ENCODE data around the gene TAF1D.

The TAF1D gene

GRCh38 chr11:93736129-93736528 is 5.2 kb downstream of the TAF1D start:
- peaks cover 96% of the 10 kb centered on the region for H3F3A ChIP-seq (ENCODE audit: insufficient read depth)
- H3K27ac ChIP-seq (ENCODE audit: low read depth, low read length) = peak overlapping the region; percentile 14; the same call in 1 of the 2 replicates
- no peak overlapping the region for H3K4me3 ChIP-seq (ENCODE audit: insufficient read depth, low read length, poor library complexity, severe bottlenecking)

DNA sequence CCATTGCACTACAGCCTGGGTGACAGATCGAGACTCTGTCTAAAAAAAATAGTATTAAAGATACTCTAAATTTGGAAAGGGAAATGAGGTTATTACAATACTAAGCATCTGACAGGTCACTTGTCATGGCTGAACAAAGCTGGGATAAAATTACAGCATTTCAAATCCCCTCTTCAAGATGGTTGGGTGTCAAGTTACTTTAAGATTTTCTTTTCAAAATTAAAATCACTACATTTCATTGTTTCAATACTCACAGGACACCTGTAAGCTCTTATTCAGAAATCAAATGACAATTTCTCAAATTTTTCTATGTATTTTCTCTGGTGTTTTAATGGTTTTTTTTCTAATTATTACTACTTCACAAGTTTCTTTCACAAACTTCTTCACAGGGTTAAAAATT is 5.7 kb downstream of the TAF1D start:
- Histone ChIP-seq H3K9me2 (replicated peaks; ENCODE audit: insufficient read depth, low read length) (no peaks in the 10 kb centered on the region), H3K79me2 (ENCODE audit: insufficient read depth, low read length) (peaks cover 56% of the 10 kb centered on the region), H3K9me3 (ENCODE audit: insufficient read depth, low read length) (no peaks in the 10 kb centered on the region), H3K27me3 (ENCODE audit: low read length) (no peaks in the 10 kb centered on the region), H3F3A (ENCODE audit: insufficient read depth) (peaks cover 100% of the 10 kb centered on the region), H4K20me1 (ENCODE audit: low read depth, low read length) (peaks cover 91% of the 10 kb centered on the region), H3K27ac (ENCODE audit: low read depth, low read length) (peak overlapping the region; percentile 14; the same call in 1 of the 2 replicates), H3K36me3 (ENCODE audit: low read length) (peaks cover 100% of the 10 kb centered on the region), H2AFZ (ENCODE audit: low read depth, low read length, severe bottlenecking) (no peak overlapping the region), H3K9ac (ENCODE audit: low read length) (no peak overlapping the region), H3K4me3 (ENCODE audit: insufficient read depth, low read length, poor library complexity, severe bottlenecking) (no peak overlapping the region), H3K4me2 (ENCODE audit: low read depth, low read length, poor library complexity, severe bottlenecking) (peak overlapping the region; percentile 17)
- TF ChIP-seq CTCF (IDR thresholded peaks at IDR 0.05; ENCODE audit: insufficient read depth, low read length, poor library complexity, severe bottlenecking) (no peak), EZH2phosphoT487 (conservative IDR thresholded peaks at IDR 0.05; ENCODE audit: low read length) (no peak)

More at GRCh38 chr11:93736129-93736528, 5.2 kb downstream of the TAF1D start:
- H4K20me1 ChIP-seq (ENCODE audit: low read depth, low read length) = peaks cover 86% of the 10 kb centered on the region
- H3K79me2 ChIP-seq (ENCODE audit: insufficient read depth, low read length) = peaks cover 61% of the 10 kb centered on the region
- H3K36me3 ChIP-seq (ENCODE audit: low read length) = peaks cover 96% of the 10 kb centered on the region
- no peak overlapping the region for H2AFZ ChIP-seq (ENCODE audit: low read depth, low read length, severe bottlenecking)
- H3K4me2 ChIP-seq (ENCODE audit: low read depth, low read length, poor library complexity, severe bottlenecking) = peak overlapping the region; percentile 17
- H3K9me3 ChIP-seq (ENCODE audit: insufficient read depth, low read length) = no peaks in the 10 kb centered on the region
- H3K9me2 ChIP-seq (replicated peaks; ENCODE audit: insufficient read depth, low read length) = no peaks in the 10 kb centered on the region
- TF ChIP-seq CTCF (IDR thresholded peaks at IDR 0.05; ENCODE audit: insufficient read depth, low read length, poor library complexity, severe bottlenecking) (no peak), EZH2phosphoT487 (conservative IDR thresholded peaks at IDR 0.05; ENCODE audit: low read length) (no peak)
- no peaks in the 10 kb centered on the region for H3K27me3 ChIP-seq (ENCODE audit: low read length)
- no peak overlapping the region for H3K9ac ChIP-seq (ENCODE audit: low read length)

GRCh38 chr11:93734427-93735222 is 6.7 kb downstream of the TAF1D start:
- peaks cover 46% of the 10 kb centered on the region for H3K79me2 ChIP-seq (ENCODE audit: insufficient read depth, low read length)
- H3K4me3 ChIP-seq (ENCODE audit: insufficient read depth, low read length, poor library complexity, severe bottlenecking) = no peak overlapping the region
- H2AFZ ChIP-seq (ENCODE audit: low read depth, low read length, severe bottlenecking) = no peak overlapping the region
- peaks cover 100% of the 10 kb centered on the region for H3K36me3 ChIP-seq (ENCODE audit: low read length)
- H3K4me2 ChIP-seq (ENCODE audit: low read depth, low read length, poor library complexity, severe bottlenecking) = peak overlapping the region; percentile 1
- H3K27me3 ChIP-seq (ENCODE audit: low read length) = no peaks in the 10 kb centered on the region
- H3F3A ChIP-seq (ENCODE audit: insufficient read depth) = peaks cover 100% of the 10 kb centered on the region
- TF ChIP-seq EZH2phosphoT487 (conservative IDR thresholded peaks at IDR 0.05; ENCODE audit: low read length) (no peak), CTCF (IDR thresholded peaks at IDR 0.05; ENCODE audit: insufficient read depth, low read length, poor library complexity, severe bottlenecking) (no peak)
- peaks cover 95% of the 10 kb centered on the region for H4K20me1 ChIP-seq (ENCODE audit: low read depth, low read length)
- H3K9ac ChIP-seq (ENCODE audit: low read length) = no peak overlapping the region
- H3K9me2 ChIP-seq (replicated peaks; ENCODE audit: insufficient read depth, low read length) = no peaks in the 10 kb centered on the region
- no peak overlapping the region for H3K27ac ChIP-seq (ENCODE audit: low read depth, low read length)
- no peaks in the 10 kb centered on the region for H3K9me3 ChIP-seq (ENCODE audit: insufficient read depth, low read length)
